ENCODE data around the gene CCDC187. TPM values are rescaled to one million over a fixed set of nuclear protein-coding genes. Genes with fewer than 3 reads are reported as not detected.

The CCDC187 gene
- total and polyA plus RNA-seq, 2 of the 8 experiments (the other 6 are each of a cell fraction or from before 2014, with no cell fraction given): 0.02 TPM; not detected in 1

DNA sequence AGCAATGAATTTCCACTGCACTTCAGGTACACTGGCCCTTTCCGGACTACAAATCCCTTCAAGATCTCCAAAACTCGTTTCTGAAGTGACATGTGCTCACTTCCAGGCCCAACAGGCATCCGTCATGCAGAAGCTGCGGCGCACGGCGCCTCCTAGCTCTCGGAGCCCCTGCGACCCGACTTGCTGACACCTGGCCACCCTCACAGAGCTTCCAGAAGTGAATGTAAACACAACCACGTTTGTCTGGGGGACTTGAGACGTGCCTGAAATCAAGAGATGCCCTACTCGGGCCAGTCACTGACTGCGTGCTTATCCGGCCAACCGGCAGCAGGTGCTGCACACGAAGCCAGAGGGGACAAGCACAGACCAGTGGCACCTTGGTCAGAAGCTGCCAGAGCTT lies 94.1 kb downstream of the CCDC187 start:
- TF ChIP-seq, protein P1, sequence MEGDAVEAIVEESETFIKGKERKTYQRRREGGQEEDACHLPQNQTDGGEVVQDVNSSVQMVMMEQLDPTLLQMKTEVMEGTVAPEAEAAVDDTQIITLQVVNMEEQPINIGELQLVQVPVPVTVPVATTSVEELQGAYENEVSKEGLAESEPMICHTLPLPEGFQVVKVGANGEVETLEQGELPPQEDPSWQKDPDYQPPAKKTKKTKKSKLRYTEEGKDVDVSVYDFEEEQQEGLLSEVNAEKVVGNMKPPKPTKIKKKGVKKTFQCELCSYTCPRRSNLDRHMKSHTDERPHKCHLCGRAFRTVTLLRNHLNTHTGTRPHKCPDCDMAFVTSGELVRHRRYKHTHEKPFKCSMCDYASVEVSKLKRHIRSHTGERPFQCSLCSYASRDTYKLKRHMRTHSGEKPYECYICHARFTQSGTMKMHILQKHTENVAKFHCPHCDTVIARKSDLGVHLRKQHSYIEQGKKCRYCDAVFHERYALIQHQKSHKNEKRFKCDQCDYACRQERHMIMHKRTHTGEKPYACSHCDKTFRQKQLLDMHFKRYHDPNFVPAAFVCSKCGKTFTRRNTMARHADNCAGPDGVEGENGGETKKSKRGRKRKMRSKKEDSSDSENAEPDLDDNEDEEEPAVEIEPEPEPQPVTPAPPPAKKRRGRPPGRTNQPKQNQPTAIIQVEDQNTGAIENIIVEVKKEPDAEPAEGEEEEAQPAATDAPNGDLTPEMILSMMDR (IDR thresholded peaks at IDR 0.05; ENCODE audit: control extremely low read depth in 1 of 3, insufficient read depth in 1 of 3, low read depth in 1 of 3, low read length in 3 of 3): peak in 1 of 3 experiments; percentile 16; a peak in 1 of 4 replicates
- TF ChIP-seq ATF3 (IDR thresholded peaks at IDR 0.05; ENCODE audit: insufficient read depth, low read depth, low read length) (no peak), RAD21 (IDR thresholded peaks at IDR 0.05 in 1 of 2, conservative IDR thresholded peaks at IDR 0.05 in 1 of 2; ENCODE audit: low read depth in 2 of 2, low read length in 2 of 2) (peak in 1 of 2 experiments; percentile 7; a peak in 1 of 4 replicates), POU5F1 (IDR thresholded peaks at IDR 0.05; ENCODE audit: low read depth, low read length) (no peak)
- Histone ChIP-seq H3K4me2 (ENCODE audit: insufficient read depth in 1 of 2, low read depth in 2 of 2, low read length in 2 of 2) (no peak overlapping the region), H2BK15ac (ENCODE audit: low read length) (no peak overlapping the region), H3K4me1 (replicated peaks in 1 of 4; ENCODE audit: control insufficient read depth in 3 of 4, insufficient read depth in 4 of 4, low read length in 3 of 4) (peaks cover 2 to 5% (median 4%) of the 10 kb centered on the region in 4 experiments; a peak in 6 of 7 replicates), H3K27me3 (replicated peaks in 1 of 4; ENCODE audit: control insufficient read depth in 3 of 4, extremely low read depth in 1 of 4, insufficient read depth in 3 of 4, low read length in 3 of 4) (peaks cover under 1 to 14% (median 12%) of the 10 kb centered on the region in 4 experiments), H3K79me1 (ENCODE audit: low read depth, low read length) (peaks cover 4% of the 10 kb centered on the region; the same call in 1 of the 2 replicates), H2BK5ac (ENCODE audit: low read depth, low read length) (no peak overlapping the region; the same call in 1 of the 2 replicates), H4K8ac (ENCODE audit: extremely low read depth, insufficient read depth, low read length) (no peak overlapping the region), H4K5ac (ENCODE audit: insufficient read length, low read depth, low read length) (no peak overlapping the region), H4K20me1 (replicated peaks in 1 of 2; ENCODE audit: control insufficient read depth in 1 of 2, insufficient read depth in 2 of 2, low read length in 2 of 2) (peaks cover 18 to 32% of the 10 kb centered on the region in 2 experiments), H3K23ac (ENCODE audit: insufficient read length) (no peak overlapping the region), H3K9ac (replicated peaks in 1 of 4; ENCODE audit: extremely low read depth in 1 of 4, low read depth in 3 of 4, low read length in 3 of 4) (no peak overlapping the region), H3K79me2 (ENCODE audit: control insufficient read depth in 1 of 2, insufficient read depth in 2 of 2, low read length in 2 of 2) (no peaks in the 10 kb centered on the region), H3K14ac (ENCODE audit: insufficient read length) (no peak overlapping the region), H2AK5ac (ENCODE audit: low read depth, low read length) (no peak overlapping the region), H3K56ac (replicated peaks; ENCODE audit: insufficient read length, low read depth, low read length) (no peak overlapping the region), H2BK12ac (ENCODE audit: low read depth, low read length) (no peak overlapping the region), H3K4me3 (ENCODE audit: extremely low read depth in 1 of 4, insufficient read depth in 2 of 4, low read depth in 3 of 4, low read length in 4 of 4) (no peak overlapping the region), H3K36me3 (ENCODE audit: control insufficient read depth in 2 of 4, insufficient read depth in 4 of 4, low read length in 3 of 4) (peaks cover 2 to 20% (median 13%) of the 10 kb centered on the region in 4 experiments; a peak in 7 of 8 replicates), H3K23me2 (ENCODE audit: low read depth, low read length) (peaks cover under 1% of the 10 kb centered on the region; the same call in 1 of the 2 replicates), H4K91ac (replicated peaks; ENCODE audit: insufficient read length, low read length) (no peak overlapping the region), H2BK20ac (ENCODE audit: low read length) (no peak overlapping the region), H3K27ac (ENCODE audit: low read depth, low read length) (no peak overlapping the region), H3K18ac (ENCODE audit: extremely low read depth, low read length) (no peak overlapping the region), H3K9me3 (ENCODE audit: insufficient read depth in 2 of 2, low read depth in 1 of 2, low read length in 1 of 2) (peaks cover 0 to 4% of the 10 kb centered on the region in 2 experiments; a peak in 1 of 4 replicates), H2BK120ac (replicated peaks; ENCODE audit: low read depth, low read length) (no peak overlapping the region), H2AFZ (ENCODE audit: low read length) (no peak overlapping the region), H3K4ac (replicated peaks; ENCODE audit: insufficient read length, low read depth, low read length) (no peak overlapping the region)
- POLR2A ChIA-PET (ENCODE audit: partially characterized antibody): interaction anchor here (0.8 to 1.4 kb wide), 2 partner anchors 13 to 33 kb away, joined by 4 read pairs; no protein-coding TSS in a partner anchor
- 84% methylated on average over 17 of the region's 17 CpGs; no CpG with 5 or more reads in 1 of the 2 experiments for WGBS, 2 experiments (ENCODE audit: extremely low coverage in 1 of 2, insufficient coverage in 1 of 2, insufficient read length in 1 of 2, insufficient replicate concordance in 2 of 2, low coverage in 1 of 2, low lambda C conversion rate in 2 of 2, missing lambda C conversion rate in 1 of 2)
- CTCF ChIA-PET (ENCODE audit: partially characterized antibody): interaction anchor here (0.7 to 2.5 kb wide), 14 partner anchors 8 to 243 kb away, joined by 3 to 11 read pairs (median 4); no protein-coding TSS in a partner anchor
- FAIRE-seq: no peak
- DNase-seq (ENCODE audit: low read depth in 1 of 2, low spot score in 2 of 2): no peak
